Natural killer cell (primary cell): Measurements from ENCODE around the gene NT5C. TPM values are rescaled to one million over a fixed set of nuclear protein-coding genes. Genes with fewer than 3 reads are reported as not detected.
A peak's percentile ranks its signal among the peaks of the same experiment; 100 is the strongest.

ENCODE experiments used
- ATAC-seq, 3 donors: fragments of 150-1000 bp in 2 of 3; fragments of 200-7000 bp in 1 of 3; cut with Tn5 transposase; 1 replicate in 1 of 3; 2 replicates in 2 of 3; pipeline ENCODE4 v1.10.0; 2021; ENCODE audit warnings: mild to moderate bottlenecking in 2 of 3, moderate library complexity in 2 of 3
- DNase-seq, 2 donors: peaks; one replicate each; pipeline versions ENCODE4 v3.0.0 to v3.0.0-alpha.2; 2013 to 2021; ENCODE audit warnings: mixed read lengths in 1 of 2
- H3K27ac ChIP-seq: one replicate; pipeline ENCODE4 v1.5.1; 2013; ENCODE audit warnings: mild to moderate bottlenecking, low read length
- H3K27me3 ChIP-seq: one replicate; pipeline ENCODE4 v1.6.1; 2013; ENCODE audit warnings: low read length; ENCODE audit not compliant: control insufficient read depth, insufficient read depth
- H3K36me3 ChIP-seq: one replicate; pipeline ENCODE4 v1.6.1; 2013; ENCODE audit warnings: low read length; ENCODE audit not compliant: control insufficient read depth, insufficient read depth
- H3K4me1 ChIP-seq: one replicate; pipeline ENCODE4 v1.6.1; 2013; ENCODE audit warnings: low read length; ENCODE audit not compliant: control insufficient read depth, insufficient read depth
- H3K4me3 ChIP-seq: one replicate; pipeline ENCODE4 v1.5.1; 2013; ENCODE audit warnings: low read length
- H3K9me3 ChIP-seq: one replicate; pipeline ENCODE4 v1.6.1; 2013; ENCODE audit warnings: low read length; ENCODE audit not compliant: control insufficient read depth, insufficient read depth
- H3K27ac Mint-ChIP-seq, 2 donors: one replicate each; pipeline ENCODE4 v1.8.0; 2022; ENCODE audit warnings: mild to moderate bottlenecking in 2 of 2, mixed read lengths in 2 of 2, moderate library complexity in 1 of 2
- H3K27me3 Mint-ChIP-seq, 2 donors: one replicate each; pipeline ENCODE4 v1.8.0; 2022; ENCODE audit warnings: low read depth in 2 of 2, mixed read lengths in 2 of 2
- H3K36me3 Mint-ChIP-seq: one replicate; pipeline ENCODE4 v1.8.0; 2022; ENCODE audit warnings: mixed read lengths
- H3K4me1 Mint-ChIP-seq, 2 donors: one replicate each; pipeline ENCODE4 v1.8.0; 2022; ENCODE audit warnings: mixed read lengths in 2 of 2
- H3K4me3 Mint-ChIP-seq: one replicate; pipeline ENCODE4 v1.8.0; 2022; ENCODE audit warnings: mild to moderate bottlenecking, moderate library complexity, mixed read lengths
- H3K9me3 Mint-ChIP-seq, 2 donors: one replicate each; pipeline ENCODE4 v1.8.0; 2022; ENCODE audit warnings: mixed read lengths in 2 of 2
- CTCF ChIP-seq: fragments of 200-600 bp; IDR thresholded peaks from one replicate; pipeline ENCODE4 v1.8.0; 2022; ENCODE audit warnings: antibody characterized with exemption
- WGBS: methylation state at CpG from one replicate; pipeline ENCODE4 v1.1.7; 2013; ENCODE audit warnings: missing lambda C conversion rate; ENCODE audit not compliant: insufficient coverage; 5-methylcytosine and 5-hydroxymethylcytosine counted together
- intact Hi-C: fragments of 100-400 bp; cut with micrococcal nuclease; formaldehyde crosslinking; loops from one replicate; pipeline ENCODE4 v1.14.2; 2022
- total RNA-seq, 4 donors: library from RNA; stranded (reverse); fragments of 120-200 nt in 1 of 4; gene quantifications; one replicate each; pipeline versions ENCODE4 v1.2.3 to v1.2.4, GENCODE V29; 2013 to 2022

The NT5C gene
- 10 to 100 TPM; 58.1 to 67.4 (median 61.2) TPM for total RNA-seq
- 72.8 TPM for total RNA-seq (2013)

DNA sequence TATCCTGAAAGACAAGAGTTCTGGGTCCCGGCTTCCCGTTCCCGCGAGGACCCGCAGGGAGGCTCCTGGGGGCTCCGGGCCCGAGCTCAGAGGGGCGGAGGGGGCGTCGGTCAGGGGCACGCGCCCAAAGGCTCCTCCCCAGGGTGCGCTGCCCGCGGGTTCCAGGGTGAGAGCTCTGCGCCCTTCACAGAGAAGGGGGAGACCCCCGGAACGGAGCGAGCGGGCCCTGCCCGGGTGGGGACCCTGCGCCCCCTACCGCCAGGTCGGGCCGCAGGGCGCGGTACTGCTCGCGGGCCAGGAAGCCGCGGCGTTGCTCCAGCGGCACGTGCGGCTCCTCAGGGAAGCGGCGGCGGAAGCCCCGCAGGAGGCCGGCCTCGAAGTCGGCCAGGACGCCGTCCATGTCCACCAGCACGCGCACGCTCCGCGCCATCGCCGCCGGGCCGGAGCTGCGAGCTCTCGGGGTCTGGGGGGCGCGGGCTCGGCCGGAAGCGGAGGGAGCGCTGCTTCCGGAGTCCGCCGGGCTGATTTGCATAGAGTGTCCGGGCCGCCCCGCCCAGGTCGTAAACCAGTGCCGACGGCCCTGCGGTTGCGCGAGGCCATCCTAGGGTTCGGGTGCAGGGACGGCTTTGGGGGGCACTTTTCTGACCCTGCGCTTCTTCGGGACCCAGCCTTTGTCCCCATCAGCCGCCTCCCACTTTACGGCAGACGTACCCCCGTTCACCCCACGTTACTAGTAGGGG, at the start of gene NT5C:
TSS of gene NT5C (minus strand) at position 465 of the 740 bp plus-strand sequence. CDS start at position 430, 35 bp downstream.
- Mint-ChIP-seq H3K27me3 (no peaks in the 10 kb centered on the region), H3K4me3 (peak within 1 kb of the TSS; percentile 89), H3K27ac (peak within 1 kb of the TSS; percentile 84 to 89), H3K36me3 (no peaks in the 10 kb centered on the region), H3K9me3 (no peaks in the 10 kb centered on the region), H3K4me1 (peaks cover 7 to 18% of the 10 kb centered on the region in 2 donors)
- peak; percentile 50 for TF ChIP-seq CTCF
- Histone ChIP-seq H3K4me3 (peak within 1 kb of the TSS; percentile 83), H3K36me3 (peaks cover 9% of the 10 kb centered on the region), H3K9me3 (no peaks in the 10 kb centered on the region), H3K27me3 (no peaks in the 10 kb centered on the region), H3K27ac (peak within 1 kb of the TSS; percentile 71), H3K4me1 (peaks cover 21% of the 10 kb centered on the region)
- intact Hi-C loops = loop anchor here (2.0 to 5.0 kb wide), 2 partner anchors 17 to 41 kb away; no protein-coding TSS in a partner anchor
- ATAC-seq (peak; percentile 84 to 88 (median 86)), DNase-seq (peak; percentile 70 to 78)
- WGBS = under 1% methylated on average over 82 of the region's 82 CpGs

DNA sequence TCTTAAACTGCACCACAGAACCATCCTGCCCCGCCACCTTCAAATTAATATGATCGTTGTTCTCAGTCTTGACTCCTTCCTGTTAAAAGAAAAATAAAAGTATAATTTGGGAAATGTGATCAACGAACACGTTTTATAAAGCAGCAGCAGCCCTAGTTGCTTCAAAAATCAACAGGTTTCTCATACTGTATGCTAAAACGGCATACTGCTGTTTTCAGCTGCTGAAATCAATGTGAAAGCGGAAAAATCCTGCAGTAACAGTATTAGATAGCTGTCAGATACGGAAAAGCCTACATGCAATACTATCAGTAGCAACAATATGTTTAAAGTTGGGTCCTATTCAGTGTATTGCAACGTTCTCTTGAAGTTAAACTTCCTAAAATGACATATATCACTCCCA, 49.6 kb upstream of the NT5C start:
- 0% methylated on average over 4 of the region's 8 CpGs for WGBS
- DNase-seq (no peak), ATAC-seq (no peak)
- Mint-ChIP-seq H3K27me3 (no peaks in the 10 kb centered on the region), H3K4me1 (peaks cover 31 to 34% of the 10 kb centered on the region in 2 donors), H3K4me3 (peak overlapping the region; percentile 95), H3K36me3 (no peaks in the 10 kb centered on the region), H3K27ac (peak overlapping the region; percentile 84 to 97), H3K9me3 (no peaks in the 10 kb centered on the region)
- Histone ChIP-seq H3K4me3 (peak overlapping the region; percentile 83), H3K27me3 (no peaks in the 10 kb centered on the region), H3K4me1 (peaks cover 17% of the 10 kb centered on the region), H3K36me3 (peaks cover 19% of the 10 kb centered on the region), H3K27ac (peak overlapping the region; percentile 97), H3K9me3 (no peaks in the 10 kb centered on the region)
- TF ChIP-seq CTCF = no peak
- intact Hi-C loops = loop anchor here (5.0 kb wide), 1 partner anchor 74 kb away; the partner anchor contains the start of gene ARMC7

- intact Hi-C loops = no loop called here
- peaks cover 21 to 22% of the 10 kb centered on the region in 2 donors for H3K4me1 Mint-ChIP-seq
Observed at GRCh38 chr17:75178453-75178852, 46.9 kb upstream of the NT5C start.

More at GRCh38 chr17:75178453-75178852, 46.9 kb upstream of the NT5C start:
- no peak for TF ChIP-seq CTCF
- H3K36me3 Mint-ChIP-seq = peaks cover 5% of the 10 kb centered on the region
- ATAC-seq = no peak
- Histone ChIP-seq H3K36me3 (peaks cover 42% of the 10 kb centered on the region), H3K9me3 (no peaks in the 10 kb centered on the region), H3K4me3 (no peak overlapping the region), H3K27me3 (no peaks in the 10 kb centered on the region), H3K27ac (no peak overlapping the region), H3K4me1 (peaks cover 11% of the 10 kb centered on the region)
- no peaks in the 10 kb centered on the region for H3K9me3 Mint-ChIP-seq
- no peaks in the 10 kb centered on the region for H3K27me3 Mint-ChIP-seq
- peak overlapping the region; percentile 9 to 38 for H3K27ac Mint-ChIP-seq
- no peak overlapping the region for H3K4me3 Mint-ChIP-seq
- no peak for DNase-seq
- WGBS = 60% methylated on average over 4 of the region's 6 CpGs
